Keratinocyte (primary cell): ENCODE data around the gene ZFP90. TPM values are rescaled to one million over a fixed set of nuclear protein-coding genes. Genes with fewer than 3 reads are reported as not detected.

Experiments used
- DNase-seq: peaks from one replicate; pipeline ENCODE4 v3.0.0-alpha.2; 2011; ENCODE audit warnings: low read depth, missing footprints, low spot score
- FAIRE-seq: peaks from 2 replicates; lab custom pipeline; 2011; peaks lifted over from hg19 to GRCh38; lab: Jason Lieb, UNC
- H2AFZ ChIP-seq: 2 replicates; pipeline ENCODE4 v1.6.0; 2012; ENCODE audit warnings: low read length, control low read depth, inconsistent platforms; ENCODE audit not compliant: control insufficient read depth
- H3K27ac ChIP-seq: 2 replicates; pipeline ENCODE4 v1.5.1; 2011; ENCODE audit warnings: low read length; ENCODE audit not compliant: control insufficient read depth, insufficient read depth
- H3K27me3 ChIP-seq: 3 replicates; pipeline ENCODE4 v1.6.0; 2011; ENCODE audit warnings: low read length; ENCODE audit not compliant: control insufficient read depth, insufficient read depth; ENCODE audit errors: extremely low read depth
- H3K36me3 ChIP-seq, 2 experiments: 2 replicates in 1 of 2; 3 replicates in 1 of 2; pipeline ENCODE4 v1.5.1; 2011; ENCODE audit warnings: low read length in 2 of 2, mild to moderate bottlenecking in 1 of 2; ENCODE audit not compliant: control insufficient read depth in 2 of 2, insufficient read depth in 2 of 2; ENCODE audit errors: extremely low read depth in 1 of 2
- H3K4me1 ChIP-seq: 3 replicates; pipeline ENCODE4 v1.5.1; 2011; ENCODE audit warnings: low read length; ENCODE audit not compliant: control insufficient read depth, insufficient read depth; ENCODE audit errors: extremely low read depth
- H3K4me2 ChIP-seq: 3 replicates; pipeline ENCODE4 v1.6.0; 2011; ENCODE audit warnings: low read depth, low read length; ENCODE audit not compliant: control insufficient read depth, insufficient read depth; ENCODE audit errors: extremely low read depth
- H3K4me3 ChIP-seq, 3 experiments: fragments of 200-600 bp in 1 of 3; sonication (generic) in 1 of 3; 2 replicates in 2 of 3; 3 replicates in 1 of 3; pipeline ENCODE4 v1.5.1; 2011 to 2016; ENCODE audit warnings: low read length in 3 of 3, mild to moderate bottlenecking in 3 of 3, control low read depth in 2 of 3, inconsistent platforms in 1 of 3, low read depth in 1 of 3, mixed read lengths in 1 of 3, mixed run types in 1 of 3, moderate library complexity in 1 of 3; ENCODE audit not compliant: control insufficient read depth in 2 of 3, insufficient read depth in 2 of 3; ENCODE audit errors: extremely low read depth in 1 of 3
- H3K79me2 ChIP-seq: 2 replicates; pipeline ENCODE4 v1.6.0; 2012; ENCODE audit warnings: low read length; ENCODE audit not compliant: control insufficient read depth, insufficient read depth
- H3K9ac ChIP-seq: 3 replicates; pipeline ENCODE4 v1.6.0; 2011; ENCODE audit warnings: low read length; ENCODE audit not compliant: control insufficient read depth, insufficient read depth; ENCODE audit errors: extremely low read depth
- H3K9me1 ChIP-seq: 3 replicates; pipeline ENCODE4 v1.6.0; 2011; ENCODE audit warnings: low read length; ENCODE audit not compliant: control insufficient read depth, insufficient read depth; ENCODE audit errors: extremely low read depth
- H3K9me3 ChIP-seq: 2 replicates; pipeline ENCODE4 v1.5.1; 2012; ENCODE audit warnings: low read depth, low read length; ENCODE audit not compliant: control insufficient read depth
- H4K20me1 ChIP-seq: 3 replicates; pipeline ENCODE4 v1.6.0; 2011; ENCODE audit warnings: low read length; ENCODE audit not compliant: control insufficient read depth, insufficient read depth; ENCODE audit errors: extremely low read depth
- EZH2 ChIP-seq: IDR thresholded peaks from one replicate; pipeline ENCODE4 v1.6.1; 2012; ENCODE audit warnings: inconsistent platforms, mild to moderate bottlenecking, low read length, moderate library complexity
- dilution Hi-C: fragments of 300-500 bp; cut with MboI; formaldehyde crosslinking; loops from one replicate; pipeline ENCODE4 v1.7.0; 2020; ENCODE audit warnings: low sequenced_read_pairs; ENCODE audit not compliant: extremely low pct_ligation_motif_present
- polyA plus RNA-seq, 5 experiments: library from polyadenylated mRNA; depleted of rRNA in 3 of 5; stranded (reverse) in 3 of 5; stranded (forward) in 1 of 5; unstranded in 1 of 5; fragments of >200 nt; gene quantifications; 1 replicate in 1 of 5; 2 replicates in 3 of 5; 3 replicates in 1 of 5; pipeline versions ENCODE4 v1.2.1 to v1.2.3, GENCODE V29; 2011 to 2012; ENCODE audit warnings: missing spikeins in 2 of 5, low read depth in 1 of 5, low replicate concordance in 1 of 5
- TF ChIP-seq, protein P1 (sequence below), 3 experiments: IDR thresholded peaks in 1 of 3; conservative IDR thresholded peaks in 1 of 3; optimal IDR thresholded peaks in 1 of 3; 2 replicates in 2 of 3; 3 replicates in 1 of 3; pipeline versions ENCODE3 to v1.5.1; 2011; ENCODE audit warnings: low read length in 3 of 3, mild to moderate bottlenecking in 3 of 3, moderate library complexity in 2 of 3, control low read depth in 1 of 3, inconsistent platforms in 1 of 3; ENCODE audit not compliant: insufficient read depth in 2 of 3; ENCODE audit errors: extremely low read depth in 1 of 3

The ZFP90 gene
- polyA plus RNA-seq, 1 donor (not counting 4 experiments of a cell fraction or from before 2014, with no cell fraction given), result 15.3 TPM

DNA sequence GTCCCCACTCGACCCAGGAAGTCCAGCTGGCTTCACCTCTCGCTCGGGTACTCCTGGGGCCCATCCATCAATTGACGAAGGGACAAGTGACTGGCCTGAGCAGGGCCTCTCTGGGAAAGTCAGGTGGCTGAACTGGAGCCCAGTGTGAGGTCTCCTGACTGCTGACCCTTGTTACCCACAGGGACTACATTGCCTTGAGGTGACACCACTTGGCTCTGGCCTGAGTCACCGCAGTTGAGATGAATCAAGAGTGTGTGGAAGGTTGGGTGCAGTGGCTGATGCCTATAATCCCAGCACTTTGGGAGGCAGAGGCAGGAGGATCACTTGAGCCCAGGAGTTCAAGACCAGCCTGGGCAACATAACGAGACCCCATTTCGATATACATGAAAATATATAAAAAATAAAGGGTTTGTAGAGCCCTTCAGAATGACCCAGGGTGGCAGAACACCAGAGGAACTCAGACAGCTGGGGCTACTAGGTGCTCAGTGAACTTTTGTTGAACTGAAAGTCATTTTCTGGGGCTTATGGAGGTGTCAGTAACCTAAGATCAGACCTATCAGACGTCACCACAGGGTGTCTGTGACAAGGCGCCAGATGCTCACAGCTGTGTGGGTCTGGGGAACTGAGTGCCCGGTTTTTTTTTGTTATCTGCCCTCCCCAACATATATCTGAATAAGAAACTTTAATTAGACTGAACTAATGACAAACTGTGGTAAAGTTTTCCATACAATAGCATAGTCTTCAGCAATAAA lies 14.8 kb upstream of the ZFP90 start:
- H3K27me3 ChIP-seq, result no peaks in the 10 kb centered on the region
- no peak for TF ChIP-seq EZH2
- TF ChIP-seq, protein P1, sequence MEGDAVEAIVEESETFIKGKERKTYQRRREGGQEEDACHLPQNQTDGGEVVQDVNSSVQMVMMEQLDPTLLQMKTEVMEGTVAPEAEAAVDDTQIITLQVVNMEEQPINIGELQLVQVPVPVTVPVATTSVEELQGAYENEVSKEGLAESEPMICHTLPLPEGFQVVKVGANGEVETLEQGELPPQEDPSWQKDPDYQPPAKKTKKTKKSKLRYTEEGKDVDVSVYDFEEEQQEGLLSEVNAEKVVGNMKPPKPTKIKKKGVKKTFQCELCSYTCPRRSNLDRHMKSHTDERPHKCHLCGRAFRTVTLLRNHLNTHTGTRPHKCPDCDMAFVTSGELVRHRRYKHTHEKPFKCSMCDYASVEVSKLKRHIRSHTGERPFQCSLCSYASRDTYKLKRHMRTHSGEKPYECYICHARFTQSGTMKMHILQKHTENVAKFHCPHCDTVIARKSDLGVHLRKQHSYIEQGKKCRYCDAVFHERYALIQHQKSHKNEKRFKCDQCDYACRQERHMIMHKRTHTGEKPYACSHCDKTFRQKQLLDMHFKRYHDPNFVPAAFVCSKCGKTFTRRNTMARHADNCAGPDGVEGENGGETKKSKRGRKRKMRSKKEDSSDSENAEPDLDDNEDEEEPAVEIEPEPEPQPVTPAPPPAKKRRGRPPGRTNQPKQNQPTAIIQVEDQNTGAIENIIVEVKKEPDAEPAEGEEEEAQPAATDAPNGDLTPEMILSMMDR (optimal IDR thresholded peaks at IDR 0.05 in 1 of 3, IDR thresholded peaks at IDR 0.05 in 1 of 3, conservative IDR thresholded peaks at IDR 0.05 in 1 of 3; ENCODE audit: extremely low read depth in 1 of 3, insufficient read depth in 2 of 3, low read length in 3 of 3), result no peak
- DNase-seq, result no peak
- no peak for FAIRE-seq
- H3K9me3 ChIP-seq, result no peaks in the 10 kb centered on the region
- H3K9ac ChIP-seq, result no peak overlapping the region
- H2AFZ ChIP-seq, result no peak overlapping the region
- H3K4me1 ChIP-seq, result peaks cover 11% of the 10 kb centered on the region
- no peaks in the 10 kb centered on the region for H4K20me1 ChIP-seq
- H3K4me3 ChIP-seq, result no peak overlapping the region
- H3K36me3 ChIP-seq, result no peaks in the 10 kb centered on the region
- no peaks in the 10 kb centered on the region for H3K79me2 ChIP-seq
- dilution Hi-C loops, result no loop called here
- no peaks in the 10 kb centered on the region for H3K9me1 ChIP-seq
- H3K27ac ChIP-seq, result no peak overlapping the region
- no peak overlapping the region for H3K4me2 ChIP-seq

DNA sequence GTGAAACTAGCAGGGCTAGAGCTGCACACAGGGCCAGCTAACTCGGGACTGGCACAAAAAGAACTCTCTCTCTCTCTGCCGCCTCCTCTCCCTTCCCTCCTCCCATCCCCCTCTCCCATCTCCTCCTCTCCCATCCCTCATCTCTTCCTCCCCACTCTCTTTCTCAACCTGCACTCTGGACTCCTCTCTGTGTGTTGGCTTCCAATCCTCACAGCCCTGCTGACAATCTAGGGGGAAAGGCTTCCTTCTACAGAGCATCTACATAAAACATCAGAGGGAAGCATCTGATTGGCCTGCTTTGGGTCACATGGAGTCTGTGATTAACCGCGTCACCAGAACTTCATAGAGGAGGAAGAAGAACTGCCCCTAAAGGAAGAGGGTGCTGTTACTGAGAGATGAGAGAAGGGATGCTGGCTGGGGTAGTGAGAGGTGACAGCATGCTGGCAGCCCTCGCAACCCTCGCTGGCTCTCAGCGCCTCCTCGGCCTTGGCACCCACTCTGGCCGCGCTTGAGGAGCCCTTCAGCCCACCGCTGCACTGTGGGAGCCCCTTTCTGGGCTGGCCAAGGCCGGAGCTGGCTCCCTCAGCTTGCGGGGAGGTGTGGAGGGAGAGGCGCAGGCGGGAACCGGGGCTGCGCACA lies 12.8 kb upstream of the ZFP90 start:
- no peaks in the 10 kb centered on the region for H3K79me2 ChIP-seq
- no peak for DNase-seq
- no peaks in the 10 kb centered on the region for H4K20me1 ChIP-seq
- H3K9me1 ChIP-seq, result no peaks in the 10 kb centered on the region
- H3K4me1 ChIP-seq, result peaks cover 13% of the 10 kb centered on the region
- no peak for FAIRE-seq
- no peaks in the 10 kb centered on the region for H3K27me3 ChIP-seq
- H3K4me3 ChIP-seq, result no peak overlapping the region
- TF ChIP-seq, protein P1 (optimal IDR thresholded peaks at IDR 0.05 in 1 of 3, IDR thresholded peaks at IDR 0.05 in 1 of 3, conservative IDR thresholded peaks at IDR 0.05 in 1 of 3; ENCODE audit: extremely low read depth in 1 of 3, insufficient read depth in 2 of 3, low read length in 3 of 3), result no peak
- no peak for TF ChIP-seq EZH2
- dilution Hi-C loops, result no loop called here
- H3K27ac ChIP-seq, result no peak overlapping the region
- no peak overlapping the region for H2AFZ ChIP-seq
- no peaks in the 10 kb centered on the region for H3K36me3 ChIP-seq
- H3K9me3 ChIP-seq, result no peaks in the 10 kb centered on the region
- H3K9ac ChIP-seq, result no peak overlapping the region
- no peak overlapping the region for H3K4me2 ChIP-seq
